ENCODE measurements around the gene PCP4L1. TPM values are rescaled to one million over a fixed set of nuclear protein-coding genes. Genes with fewer than 3 reads are reported as not detected.

PCP4L1 gene
- total RNA-seq, result under 1 TPM in 1 of 2 experiments, not detected in 1; 0.15 TPM

DNA sequence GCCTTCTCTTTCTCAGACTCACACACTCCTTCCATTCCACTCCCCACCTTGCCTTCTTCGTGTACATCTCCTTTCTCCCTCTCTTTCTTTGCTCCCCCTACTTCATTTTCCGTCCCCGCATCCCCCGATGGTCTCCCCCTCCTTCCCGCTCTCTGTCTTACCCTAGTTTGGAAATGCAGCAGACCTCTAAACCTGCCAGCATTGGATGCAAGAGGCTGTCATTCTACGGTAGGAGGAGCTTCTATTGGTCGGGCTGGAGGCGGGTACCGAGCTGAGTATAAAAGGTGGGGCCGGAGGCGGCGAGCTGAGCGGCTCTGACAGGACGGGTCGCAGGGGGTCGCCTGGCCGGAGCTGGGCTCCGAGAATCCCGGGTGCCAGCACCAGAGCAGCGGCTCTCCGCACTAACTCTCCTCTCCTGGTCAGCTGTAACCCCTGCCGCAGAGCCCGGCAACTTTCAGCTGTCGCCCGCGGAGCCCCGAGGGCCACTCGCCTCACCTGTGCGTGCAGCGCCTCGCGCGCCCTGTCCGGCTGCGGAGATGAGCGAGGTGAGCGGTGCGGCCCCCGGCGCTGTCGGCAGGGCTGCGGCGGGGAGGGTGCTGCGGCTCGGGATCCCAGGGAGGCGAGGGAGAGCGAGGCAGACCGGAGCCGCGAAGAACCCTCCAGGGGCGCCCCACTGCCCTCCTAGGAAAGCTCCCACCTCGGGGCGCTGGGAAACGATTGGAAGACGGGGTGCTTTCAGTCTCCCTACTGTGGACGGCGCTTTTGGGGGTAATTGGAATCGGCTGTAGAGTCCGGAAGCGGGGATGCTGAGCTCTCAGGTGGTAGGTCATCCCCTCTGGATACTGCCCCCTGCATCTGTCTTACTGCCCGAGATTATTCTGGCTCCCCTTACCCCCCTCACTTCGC lies at the start of gene PCP4L1:
TSS of gene PCP4L1 (plus strand) at position 307 of the 906 bp plus-strand sequence. CDS start at position 537, 230 bp downstream.
- peak within 1 kb of the TSS; percentile 61 for H3K4me3 Mint-ChIP-seq
- peak within 1 kb of the TSS; percentile 3 for H3K27ac Mint-ChIP-seq
- H3K36me3 Mint-ChIP-seq (ENCODE audit: low read depth), result peaks cover 15% of the 10 kb centered on the region
- peak; percentile 51 for DNase-seq
- H3K27me3 Mint-ChIP-seq, result peaks cover 55% of the 10 kb centered on the region
- H3K4me1 Mint-ChIP-seq, result peaks cover 13% of the 10 kb centered on the region
- ChIA-PET CTCF (interaction anchor here (0.6 to 1.7 kb wide), 8 partner anchors 9 to 162 kb away, joined by 3 to 5 read pairs (median 4); partner anchors contain the start of gene TOMM40L), POLR2A (no interaction called here)
- H3K9me3 Mint-ChIP-seq, result peaks cover 17% of the 10 kb centered on the region

DNA sequence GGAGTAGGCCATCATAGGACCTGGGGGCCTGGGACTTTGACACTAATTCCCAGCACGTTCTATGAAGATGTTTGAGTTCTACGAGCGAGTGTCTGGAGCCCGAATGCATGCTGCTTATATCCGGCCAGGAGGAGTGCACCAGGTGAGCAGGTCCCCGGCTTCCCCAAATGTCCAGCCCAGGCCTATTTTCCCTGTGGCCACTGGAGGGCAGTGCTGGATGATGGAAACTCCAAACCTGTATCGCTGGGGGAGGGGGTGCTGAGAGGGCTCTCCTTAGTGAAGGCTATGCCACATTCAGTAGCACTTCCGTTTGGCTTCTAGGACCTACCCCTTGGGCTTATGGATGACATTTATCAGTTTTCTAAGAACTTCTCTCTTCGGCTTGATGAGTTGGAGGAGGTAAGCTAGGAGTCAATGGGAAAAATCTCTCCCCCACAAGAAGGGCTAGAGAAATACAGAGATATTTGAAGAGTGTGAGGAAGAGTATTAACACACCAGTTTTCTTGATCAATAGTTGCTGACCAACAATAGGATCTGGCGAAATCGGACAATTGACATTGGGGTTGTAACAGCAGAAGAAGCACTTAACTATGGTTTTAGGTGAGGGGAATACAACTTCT lies 48.6 kb upstream of the PCP4L1 start:
- peaks cover 48% of the 10 kb centered on the region for H3K4me1 Mint-ChIP-seq
- peaks cover 67% of the 10 kb centered on the region for H3K36me3 Mint-ChIP-seq (ENCODE audit: low read depth)
- no peak overlapping the region for H3K4me3 Mint-ChIP-seq
- DNase-seq, result peak; percentile 79
- no peaks in the 10 kb centered on the region for H3K27me3 Mint-ChIP-seq
- POLR2A ChIA-PET, result no interaction called here
- H3K9me3 Mint-ChIP-seq, result no peaks in the 10 kb centered on the region
- CTCF ChIA-PET, result interaction anchor here (0.6 to 4.0 kb wide), 7 partner anchors 8 to 310 kb away, joined by 3 to 21 read pairs (median 6); partner anchors contain the start of genes NDUFS2 and TOMM40L
- H3K27ac Mint-ChIP-seq, result no peak overlapping the region

DNA sequence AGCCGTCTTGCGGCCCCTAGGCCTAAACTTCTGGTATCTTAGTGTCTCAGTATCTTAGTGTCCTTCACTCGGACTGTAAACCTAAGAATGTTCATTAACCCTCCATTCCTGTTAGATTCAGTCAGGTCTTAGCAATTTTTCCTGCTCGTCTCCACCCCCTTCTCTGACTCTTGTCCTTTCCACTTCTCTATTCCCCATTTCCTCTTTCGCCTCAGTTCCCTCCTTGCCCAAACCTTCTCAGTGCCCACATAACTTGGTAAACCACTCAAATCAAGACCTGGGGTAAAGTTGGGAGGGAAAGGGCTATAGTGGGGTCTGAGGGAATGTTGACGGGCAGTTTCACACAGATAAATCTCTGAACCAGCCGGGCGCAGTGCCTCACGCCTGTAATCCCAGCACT lies 44.2 kb upstream of the PCP4L1 start:
- Mint-ChIP-seq H3K27ac (no peak overlapping the region), H3K36me3 (ENCODE audit: low read depth) (peaks cover 51% of the 10 kb centered on the region), H3K4me3 (no peak overlapping the region), H3K27me3 (no peaks in the 10 kb centered on the region), H3K9me3 (no peaks in the 10 kb centered on the region), H3K4me1 (peaks cover 52% of the 10 kb centered on the region)
- no peak for DNase-seq
- CTCF ChIA-PET, result no interaction called here
- POLR2A ChIA-PET, result no interaction called here

DNA sequence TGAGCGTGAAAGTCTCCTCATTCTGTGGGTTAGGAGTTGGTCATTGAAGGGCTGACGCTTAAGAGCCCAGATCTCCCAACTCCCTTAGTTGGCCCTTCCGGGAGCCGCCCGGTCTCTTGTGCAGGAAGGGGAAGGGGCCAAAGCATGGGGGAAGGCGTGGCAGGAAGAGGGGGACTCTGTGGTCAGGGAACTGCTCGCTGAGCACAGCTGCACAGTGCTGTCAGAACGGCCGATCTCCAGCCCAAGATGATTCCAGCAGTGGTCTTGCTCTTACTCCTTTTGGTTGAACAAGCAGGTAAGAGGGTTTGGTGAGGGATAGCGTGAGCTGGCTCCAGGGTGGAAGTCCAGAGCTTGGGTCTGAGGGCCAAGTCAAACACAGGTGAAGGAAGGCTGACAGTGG lies 43.5 kb upstream of the PCP4L1 start, which contains the start of gene FCER1G:
TSS of gene FCER1G (plus strand) at position 220 of the 400 bp plus-strand sequence. CDS start at position 247, 27 bp downstream.
- ChIA-PET CTCF (interaction anchor here (0.7 to 2.3 kb wide), 5 partner anchors 10 to 168 kb away, joined by 3 to 23 read pairs (median 3); partner anchors contain the start of gene TOMM40L), POLR2A (no interaction called here)
- Mint-ChIP-seq H3K4me3 (peak within 1 kb of the TSS; percentile 18), H3K36me3 (ENCODE audit: low read depth) (peaks cover 44% of the 10 kb centered on the region), H3K27me3 (no peaks in the 10 kb centered on the region), H3K9me3 (no peaks in the 10 kb centered on the region), H3K4me1 (peaks cover 45% of the 10 kb centered on the region), H3K27ac (peak within 1 kb of the TSS; percentile 14)
- no peak for DNase-seq

DNA sequence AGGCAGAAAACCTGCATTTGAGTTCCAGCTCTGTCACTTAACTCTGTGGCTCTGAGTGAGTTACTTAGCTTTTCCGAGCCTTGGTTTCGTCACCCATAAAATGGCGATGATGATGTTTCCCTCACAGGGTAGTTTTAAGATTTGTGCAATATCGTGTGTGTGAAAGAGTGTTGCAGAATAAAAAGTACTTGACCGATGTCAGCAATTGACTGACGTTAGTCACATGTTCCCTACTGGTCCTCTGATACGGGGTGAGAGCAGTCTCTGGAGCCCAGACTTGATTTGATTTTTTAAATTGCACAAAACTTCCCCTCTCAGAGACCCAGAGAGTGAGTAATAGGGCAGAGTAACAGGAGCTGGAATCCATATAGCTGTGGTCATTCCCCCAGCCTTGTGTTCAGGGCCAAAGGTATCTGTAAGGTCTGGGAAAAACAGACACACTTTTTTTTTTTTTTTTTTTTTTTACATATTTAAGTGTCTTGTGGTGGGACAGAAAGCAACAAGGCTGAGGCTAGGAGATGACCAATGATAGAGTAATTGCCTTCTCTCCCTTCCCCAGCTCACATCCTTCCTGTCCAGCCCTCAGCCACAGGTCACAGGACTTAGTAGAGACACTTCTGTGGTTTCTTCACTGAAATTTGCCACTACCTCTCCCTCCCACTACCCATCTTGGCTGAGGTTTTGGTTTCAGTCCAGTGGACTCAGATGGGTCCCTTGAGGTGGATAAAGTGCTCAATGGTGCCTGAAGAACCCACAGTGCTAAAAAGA lies 41.4 kb upstream of the PCP4L1 start:
- H3K9me3 Mint-ChIP-seq, result no peaks in the 10 kb centered on the region
- ChIA-PET CTCF (interaction anchor here (0.6 to 3.6 kb wide), 10 partner anchors 7 to 169 kb away, joined by 3 to 23 read pairs (median 4); partner anchors contain the start of genes ADAMTS4, NDUFS2 and TOMM40L), POLR2A (no interaction called here)
- no peak overlapping the region for H3K4me3 Mint-ChIP-seq
- H3K27me3 Mint-ChIP-seq, result no peaks in the 10 kb centered on the region
- no peak for DNase-seq
- no peak overlapping the region for H3K27ac Mint-ChIP-seq
- peaks cover 30% of the 10 kb centered on the region for H3K36me3 Mint-ChIP-seq (ENCODE audit: low read depth)
- peaks cover 50% of the 10 kb centered on the region for H3K4me1 Mint-ChIP-seq

DNA sequence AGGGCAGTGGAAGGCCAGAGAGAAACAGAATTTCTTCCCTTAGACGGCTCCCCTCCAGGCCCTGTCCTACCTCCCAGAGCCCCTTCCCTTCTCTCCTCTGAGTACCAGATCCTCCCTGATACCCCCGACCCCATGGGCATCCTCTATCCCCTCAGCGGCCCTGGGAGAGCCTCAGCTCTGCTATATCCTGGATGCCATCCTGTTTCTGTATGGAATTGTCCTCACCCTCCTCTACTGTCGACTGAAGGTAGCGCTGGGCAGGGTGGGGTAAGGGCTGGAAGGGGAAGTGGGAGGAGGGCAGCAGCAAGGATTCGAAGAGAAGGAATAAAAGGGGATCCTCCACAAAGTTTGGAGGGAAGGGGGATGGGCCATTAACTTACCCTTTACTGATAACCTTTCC lies 40.7 kb upstream of the PCP4L1 start:
- Mint-ChIP-seq H3K9me3 (no peaks in the 10 kb centered on the region), H3K4me1 (peaks cover 50% of the 10 kb centered on the region), H3K4me3 (no peak overlapping the region), H3K36me3 (ENCODE audit: low read depth) (peaks cover 24% of the 10 kb centered on the region), H3K27me3 (no peaks in the 10 kb centered on the region), H3K27ac (peak overlapping the region; percentile 82)
- ChIA-PET CTCF (interaction anchor here (1.1 to 3.6 kb wide), 3 partner anchors 8 to 31 kb away, joined by 3 to 21 read pairs (median 3); no protein-coding TSS in a partner anchor), POLR2A (no interaction called here)
- no peak for DNase-seq

DNA sequence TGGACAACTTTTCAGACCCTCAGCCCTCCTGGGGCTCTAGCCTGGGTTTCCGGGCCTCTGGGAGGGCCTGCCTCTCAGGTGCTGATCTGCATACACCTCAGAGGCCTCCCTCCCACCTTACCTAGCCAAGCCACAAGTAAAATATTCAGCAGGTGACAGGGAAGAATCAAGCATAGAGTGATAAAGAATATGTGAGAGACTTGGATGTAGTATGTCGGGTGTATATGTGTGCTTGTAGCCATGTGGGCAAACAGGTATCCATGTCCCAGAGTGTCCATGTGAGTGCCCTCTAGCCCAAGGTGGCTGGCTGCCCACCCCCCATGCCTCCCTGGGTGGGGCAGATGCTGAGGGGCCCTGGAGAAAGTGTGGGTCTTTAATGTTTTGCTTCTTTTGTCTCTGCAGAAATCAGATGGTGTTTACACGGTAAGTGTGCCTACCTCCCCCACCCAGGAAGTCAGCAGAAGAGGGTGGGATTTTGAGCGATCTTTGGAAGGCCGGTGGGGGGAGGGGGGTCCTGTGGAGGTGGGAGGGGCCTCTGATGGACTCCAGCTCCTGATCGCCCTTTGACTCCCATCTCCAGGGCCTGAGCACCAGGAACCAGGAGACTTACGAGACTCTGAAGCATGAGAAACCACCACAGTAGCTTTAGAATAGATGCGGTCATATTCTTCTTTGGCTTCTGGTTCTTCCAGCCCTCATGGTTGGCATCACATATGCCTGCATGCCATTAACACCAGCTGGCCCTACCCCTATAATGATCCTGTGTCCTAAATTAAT lies 40.1 kb upstream of the PCP4L1 start:
- Mint-ChIP-seq H3K27me3 (no peaks in the 10 kb centered on the region), H3K27ac (peak overlapping the region; percentile 82), H3K9me3 (no peaks in the 10 kb centered on the region), H3K4me3 (no peak overlapping the region), H3K4me1 (peaks cover 50% of the 10 kb centered on the region), H3K36me3 (ENCODE audit: low read depth) (peaks cover 17% of the 10 kb centered on the region)
- CTCF ChIA-PET, result interaction anchor here (1.1 to 3.6 kb wide), 6 partner anchors 9 to 164 kb away, joined by 3 to 21 read pairs (median 4); partner anchors contain the start of gene NDUFS2
- POLR2A ChIA-PET, result no interaction called here
- no peak for DNase-seq

DNA sequence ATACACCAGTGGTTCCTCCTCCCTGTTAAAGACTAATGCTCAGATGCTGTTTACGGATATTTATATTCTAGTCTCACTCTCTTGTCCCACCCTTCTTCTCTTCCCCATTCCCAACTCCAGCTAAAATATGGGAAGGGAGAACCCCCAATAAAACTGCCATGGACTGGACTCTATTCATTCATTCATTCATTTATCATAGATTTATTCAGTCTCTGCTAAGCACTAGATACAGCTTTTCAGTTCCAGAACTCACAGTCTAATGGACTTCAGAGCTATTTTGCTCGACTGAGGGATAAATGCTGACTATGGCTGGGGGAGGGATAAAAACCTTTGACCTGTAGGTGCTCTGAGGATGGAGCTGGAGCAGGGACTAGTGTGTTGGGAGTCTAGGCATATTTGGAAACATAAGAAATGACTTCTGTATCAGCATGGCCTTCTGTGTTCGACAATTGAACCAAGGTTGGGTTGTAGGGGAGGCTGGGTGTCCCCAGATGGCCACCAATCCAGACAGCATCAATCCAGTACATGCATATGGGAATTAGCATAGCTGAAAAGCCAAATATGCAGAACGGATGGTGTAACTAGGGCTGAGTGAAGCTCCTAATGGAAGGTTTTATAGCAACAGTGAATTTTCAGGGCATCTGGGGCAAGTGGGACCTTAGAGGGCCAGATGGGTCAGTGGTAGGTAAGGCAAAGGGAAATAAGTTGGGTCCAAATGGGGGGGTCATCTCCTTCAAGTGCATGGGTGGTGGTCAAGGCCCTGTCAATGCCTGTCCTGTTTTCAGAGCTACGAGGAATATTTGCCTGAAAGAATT lies 39.3 kb upstream of the PCP4L1 start:
- Mint-ChIP-seq H3K4me3 (no peak overlapping the region), H3K27me3 (no peaks in the 10 kb centered on the region), H3K36me3 (ENCODE audit: low read depth) (peaks cover 10% of the 10 kb centered on the region), H3K27ac (no peak overlapping the region), H3K4me1 (peaks cover 46% of the 10 kb centered on the region), H3K9me3 (no peaks in the 10 kb centered on the region)
- DNase-seq, result no peak
- ChIA-PET POLR2A (no interaction called here), CTCF (interaction anchor here (1.0 to 3.6 kb wide), 8 partner anchors 10 to 163 kb away, joined by 3 to 21 read pairs (median 4); partner anchors contain the start of genes NDUFS2, NIT1 and PFDN2)

DNA sequence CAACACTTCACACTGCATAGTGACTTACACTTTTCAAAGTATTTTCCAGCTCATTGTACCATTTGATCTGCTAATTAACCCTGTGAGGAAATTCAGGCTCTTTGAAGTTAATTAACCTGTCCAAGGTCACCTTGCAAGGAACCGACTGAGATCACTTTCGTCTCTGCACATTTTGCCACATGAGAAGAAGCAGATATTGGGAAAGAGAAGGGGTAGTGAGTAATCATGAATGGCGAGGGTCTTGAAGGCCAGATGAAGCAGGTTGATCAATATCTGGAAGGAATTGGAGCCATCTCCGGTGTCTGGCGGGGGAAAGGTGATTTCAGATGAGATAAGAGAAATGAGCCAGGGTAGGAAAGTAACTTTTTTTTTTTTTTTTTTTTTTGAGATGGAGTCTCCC lies 38.5 kb upstream of the PCP4L1 start:
- Mint-ChIP-seq H3K9me3 (no peaks in the 10 kb centered on the region), H3K27ac (no peak overlapping the region), H3K4me3 (no peak overlapping the region), H3K36me3 (ENCODE audit: low read depth) (peaks cover 5% of the 10 kb centered on the region), H3K4me1 (peaks cover 44% of the 10 kb centered on the region), H3K27me3 (no peaks in the 10 kb centered on the region)
- no peak for DNase-seq
- ChIA-PET POLR2A (no interaction called here), CTCF (interaction anchor here (1.0 to 3.6 kb wide), 9 partner anchors 10 to 162 kb away, joined by 3 to 21 read pairs (median 4); partner anchors contain the start of genes NDUFS2, NIT1 and PFDN2)

DNA sequence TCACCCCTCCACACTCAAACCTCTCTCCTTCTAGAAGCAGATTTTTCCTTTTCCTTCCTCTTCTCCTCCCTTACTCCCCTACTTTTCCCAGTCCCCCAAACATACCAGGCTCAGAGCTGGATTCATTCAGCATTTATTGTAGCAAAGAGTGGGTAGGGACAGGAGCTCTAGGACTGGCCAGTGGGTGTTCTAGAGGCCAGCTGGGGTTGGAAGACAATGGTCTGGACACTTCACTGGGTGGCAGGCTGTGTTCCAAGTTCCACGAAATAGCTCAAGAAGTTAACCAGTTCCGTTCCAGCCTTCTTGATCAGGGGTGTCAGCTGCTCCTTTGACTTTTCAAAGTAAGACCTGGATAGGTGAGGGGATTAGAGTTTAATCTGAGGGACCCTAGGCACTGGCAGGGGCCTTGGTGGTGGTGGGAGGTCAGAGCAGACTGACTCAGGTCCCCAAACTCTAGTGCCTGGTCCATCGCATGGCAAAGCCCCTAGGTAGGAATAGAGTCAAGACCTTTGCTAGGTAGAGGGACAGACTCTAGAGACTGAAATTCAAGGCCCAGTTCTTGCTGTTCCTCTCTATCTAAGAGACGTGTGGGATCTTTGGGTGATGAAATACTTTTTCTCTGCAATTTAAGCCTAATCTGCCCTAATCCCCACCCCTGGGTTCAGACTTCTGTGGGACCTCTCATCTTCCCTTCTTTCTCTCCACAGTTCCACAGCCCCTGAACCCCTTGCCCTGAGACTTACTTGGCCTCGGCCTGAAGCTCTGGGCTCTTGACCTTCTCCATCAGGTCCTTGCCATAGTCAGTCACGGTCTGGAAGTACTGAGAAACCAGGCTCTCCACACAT lies 36.1 kb upstream of the PCP4L1 start:
- CTCF ChIA-PET, result interaction anchor here (0.6 to 3.0 kb wide), 6 partner anchors 8 to 160 kb away, joined by 3 to 14 read pairs (median 4); no protein-coding TSS in a partner anchor
- Mint-ChIP-seq H3K9me3 (no peaks in the 10 kb centered on the region), H3K27me3 (no peaks in the 10 kb centered on the region), H3K4me1 (peaks cover 51% of the 10 kb centered on the region), H3K27ac (no peak overlapping the region), H3K36me3 (ENCODE audit: low read depth) (peaks cover under 1% of the 10 kb centered on the region), H3K4me3 (no peak overlapping the region)
- DNase-seq, result no peak
- POLR2A ChIA-PET, result no interaction called here

Measured in activated CD4-positive, alpha-beta T cell treated with anti-CD3 and anti-CD28 coated beads, Interleukin-2, amount 10 ng/mL, durations not matched to agents 7 days and 5 days (primary cell).